SU-DHL-6 (cell line): ENCODE measurements around the gene KDM5C.

Experiments
- EZH2phosphoT487 ChIP-seq: fragments of 200-600 bp; sonication (generic), shearing (Covaris generic); conservative IDR thresholded peaks from 2 replicates; pipeline ENCODE4 v1.6.1; 2018; ENCODE audit warnings: mild to moderate bottlenecking, antibody characterized with exemption, low read length, moderate library complexity, mixed read lengths
- TF ChIP-seq, protein P1 (sequence below): fragments of 200-600 bp; sonication (generic); IDR thresholded peaks from one replicate; pipeline ENCODE4 v1.5.1; 2017; ENCODE audit warnings: antibody characterized with exemption, mild to moderate bottlenecking, low read length, moderate library complexity; ENCODE audit not compliant: insufficient read depth, poor library complexity, severe bottlenecking

DNA sequence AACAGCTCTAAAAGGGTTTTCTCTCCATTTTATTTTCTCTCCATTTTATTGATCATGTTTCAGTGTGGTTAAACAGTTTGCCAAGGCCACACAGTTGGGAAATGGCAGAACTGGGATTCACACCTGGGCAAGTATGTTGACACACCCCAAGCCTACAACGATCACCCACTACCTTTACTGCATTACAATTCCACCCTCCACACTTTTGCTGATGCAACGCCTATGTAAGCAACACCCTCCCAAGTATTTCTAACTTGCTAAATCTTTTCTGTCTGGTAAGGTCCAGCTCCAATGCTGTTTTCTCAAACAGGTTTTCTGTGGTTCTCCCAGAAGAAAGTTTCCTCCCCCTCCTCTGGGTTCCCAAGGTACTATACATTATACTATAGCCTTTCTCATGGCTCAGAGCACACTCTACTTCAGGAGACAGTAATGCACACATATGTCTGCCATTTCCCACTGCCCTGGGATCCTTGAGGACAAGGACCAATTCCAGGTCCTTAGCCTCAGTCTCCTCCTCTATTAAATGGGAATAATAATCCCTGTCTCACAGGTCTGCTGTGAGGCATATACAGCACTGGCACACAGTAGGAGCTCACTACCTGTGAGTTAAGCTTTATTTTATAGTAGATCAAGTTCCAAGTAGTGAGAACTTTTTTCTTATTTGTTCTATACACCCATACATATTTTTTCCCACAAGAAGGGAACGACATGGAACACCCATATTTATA is 28.4 kb upstream of the KDM5C start:
- TF ChIP-seq, protein P1, sequence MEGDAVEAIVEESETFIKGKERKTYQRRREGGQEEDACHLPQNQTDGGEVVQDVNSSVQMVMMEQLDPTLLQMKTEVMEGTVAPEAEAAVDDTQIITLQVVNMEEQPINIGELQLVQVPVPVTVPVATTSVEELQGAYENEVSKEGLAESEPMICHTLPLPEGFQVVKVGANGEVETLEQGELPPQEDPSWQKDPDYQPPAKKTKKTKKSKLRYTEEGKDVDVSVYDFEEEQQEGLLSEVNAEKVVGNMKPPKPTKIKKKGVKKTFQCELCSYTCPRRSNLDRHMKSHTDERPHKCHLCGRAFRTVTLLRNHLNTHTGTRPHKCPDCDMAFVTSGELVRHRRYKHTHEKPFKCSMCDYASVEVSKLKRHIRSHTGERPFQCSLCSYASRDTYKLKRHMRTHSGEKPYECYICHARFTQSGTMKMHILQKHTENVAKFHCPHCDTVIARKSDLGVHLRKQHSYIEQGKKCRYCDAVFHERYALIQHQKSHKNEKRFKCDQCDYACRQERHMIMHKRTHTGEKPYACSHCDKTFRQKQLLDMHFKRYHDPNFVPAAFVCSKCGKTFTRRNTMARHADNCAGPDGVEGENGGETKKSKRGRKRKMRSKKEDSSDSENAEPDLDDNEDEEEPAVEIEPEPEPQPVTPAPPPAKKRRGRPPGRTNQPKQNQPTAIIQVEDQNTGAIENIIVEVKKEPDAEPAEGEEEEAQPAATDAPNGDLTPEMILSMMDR: no peak
- TF ChIP-seq EZH2phosphoT487: no peak
